SW480 (cell line): ENCODE results near the gene ZNF350.
"Not testable (repeated sequence)": the region's sequence is repeated elsewhere in the genome, so short reads cannot be mapped to it uniquely, and the experiment has no call there.

Source experiments
- DNase-seq: peaks from one replicate; pipeline ENCODE4 v3.0.0-alpha.2; 2016; ENCODE audit warnings: low spot score

ZNF350 gene

DNA sequence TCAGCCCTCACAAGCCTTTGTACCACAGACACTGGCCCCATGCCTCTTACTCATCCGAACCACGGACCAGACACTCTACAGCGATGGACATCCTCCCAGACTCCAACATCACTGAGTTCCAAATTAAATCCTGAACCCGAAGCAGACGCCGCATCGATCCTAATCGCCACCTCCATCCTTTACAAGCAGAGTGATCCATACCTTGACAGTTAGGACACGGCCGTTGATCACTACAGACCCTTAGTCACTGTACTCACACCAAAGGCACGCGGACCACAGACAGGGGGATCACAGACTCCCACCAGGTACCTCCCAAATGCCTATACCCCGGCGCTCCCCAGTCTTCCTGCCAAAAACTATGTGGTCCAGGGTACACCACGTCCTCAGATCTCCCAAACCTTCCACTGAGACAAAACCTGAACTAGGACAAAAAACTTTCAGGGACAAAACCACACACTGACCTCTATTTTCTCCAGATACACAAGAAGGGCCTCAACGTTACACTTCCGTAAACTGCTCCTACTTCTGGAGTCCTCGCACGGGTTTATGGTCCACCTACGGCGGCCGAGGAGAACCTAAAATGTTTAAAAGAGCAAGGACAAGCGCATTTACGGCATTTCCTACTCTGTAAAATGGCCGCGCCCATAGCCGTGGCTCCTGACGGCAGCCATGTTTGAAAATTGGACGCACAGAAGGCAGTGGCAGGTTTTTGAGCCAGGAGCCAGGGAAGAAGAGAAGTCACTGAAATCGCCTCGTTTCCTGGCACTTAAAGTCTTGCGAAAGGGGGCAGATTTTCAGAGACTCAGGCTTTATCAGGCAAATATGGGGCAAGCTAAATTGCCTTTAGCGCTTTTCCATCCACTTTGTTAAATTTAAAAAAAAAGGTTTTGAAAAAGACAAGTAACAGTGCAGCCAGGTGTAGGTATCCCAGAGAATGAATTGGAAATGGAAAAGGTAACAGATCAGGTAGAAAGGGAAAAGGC lies at the start of gene ZNF350:
Gene ZNF350 (minus strand): TSS at position 532 of the 983 bp plus-strand sequence. CDS start 12,480 bp downstream, outside the sequence.
- peak; percentile 89 for DNase-seq

GRCh38 chr19:52034051-52034728 lies 47.5 kb upstream of the ZNF350 start:
- no peak for DNase-seq

GRCh38 chr19:52028780-52029123 lies 42.1 kb upstream of the ZNF350 start:
- no peak for DNase-seq

DNA sequence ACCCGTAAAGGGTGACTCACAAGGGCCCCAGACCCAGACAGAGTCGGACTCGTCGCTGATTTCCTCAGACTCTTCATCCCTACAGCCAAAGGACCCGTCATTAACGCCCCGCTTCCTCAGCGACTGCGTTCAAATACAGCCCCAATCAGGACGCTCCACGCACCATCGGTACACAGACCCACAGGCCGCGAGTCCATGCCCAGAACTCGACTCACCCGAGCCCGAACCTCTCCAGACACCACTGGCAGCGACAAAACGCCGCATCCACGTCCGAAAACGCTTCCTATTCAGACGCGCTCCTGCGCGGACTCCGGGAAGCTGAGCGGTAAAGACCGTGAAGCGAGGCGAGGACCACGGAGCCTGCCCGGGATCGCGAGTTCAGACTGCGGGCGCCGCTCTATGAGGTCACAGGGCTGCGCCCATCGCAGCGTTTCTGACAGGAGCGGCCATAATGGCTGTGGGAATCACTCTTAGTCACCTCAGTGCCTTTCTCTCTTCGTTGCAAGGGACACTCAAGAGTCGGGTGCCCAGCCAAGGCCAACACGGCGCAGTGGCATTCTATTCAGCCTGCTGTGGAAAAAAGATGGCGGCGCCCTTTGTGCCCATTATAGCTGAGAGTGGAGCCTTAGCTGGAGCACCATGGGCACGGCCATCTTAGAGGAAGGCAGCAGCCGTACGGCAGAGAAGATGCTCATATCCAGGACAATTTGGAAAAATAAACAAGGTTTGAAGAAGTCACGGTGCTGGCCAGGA lies 41.6 kb upstream of the ZNF350 start, which contains the start of gene ZNF614:
Gene ZNF614 (minus strand): TSS at position 353 of the 753 bp plus-strand sequence. CDS start 2,634 bp downstream, outside the sequence.
- peak; percentile 92 for DNase-seq

GRCh38 chr19:52026255-52026990 lies 39.8 kb upstream of the ZNF350 start:
- DNase-seq = not testable (repeated sequence)

DNA sequence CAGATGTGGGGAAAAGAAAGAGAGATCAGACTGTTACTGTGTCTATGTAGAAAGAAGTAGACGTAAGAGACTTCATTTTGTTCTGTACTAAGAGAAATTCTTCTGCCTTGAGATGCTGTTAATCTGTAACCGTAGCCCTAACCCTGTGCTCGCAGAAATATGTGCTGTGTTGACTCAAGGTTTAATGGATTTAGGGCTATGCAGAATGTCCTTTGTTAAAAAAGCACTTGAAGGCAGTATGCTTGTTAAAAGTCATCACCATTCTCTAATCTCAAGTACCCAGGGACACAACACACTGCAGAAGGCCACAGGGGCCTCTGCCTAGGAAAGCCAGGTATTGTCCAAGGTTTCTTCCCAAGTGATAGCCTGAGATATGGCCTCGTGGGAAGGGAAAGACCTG lies 37.8 kb upstream of the ZNF350 start:
- DNase-seq = not testable (repeated sequence)

DNA sequence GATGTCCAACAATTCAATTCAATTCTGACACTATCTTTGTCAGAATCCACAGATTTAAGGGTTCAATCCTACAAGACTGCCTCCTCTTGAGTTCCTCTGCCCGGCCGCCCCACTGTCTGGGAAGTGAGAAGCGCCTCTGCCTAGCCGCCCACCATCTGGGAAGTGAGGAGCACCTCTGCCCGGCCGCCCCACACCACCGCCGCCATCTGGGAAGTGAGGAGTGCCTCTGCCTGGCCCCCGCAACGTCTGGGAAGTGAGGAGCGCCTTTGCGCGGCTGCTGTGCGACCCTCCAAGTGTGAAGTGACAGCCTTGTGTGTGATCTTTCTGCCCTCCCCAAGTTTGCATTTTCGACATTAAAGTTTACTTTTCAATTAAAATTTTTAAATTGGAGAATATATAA lies 35.6 kb upstream of the ZNF350 start:
- no peak for DNase-seq

DNA sequence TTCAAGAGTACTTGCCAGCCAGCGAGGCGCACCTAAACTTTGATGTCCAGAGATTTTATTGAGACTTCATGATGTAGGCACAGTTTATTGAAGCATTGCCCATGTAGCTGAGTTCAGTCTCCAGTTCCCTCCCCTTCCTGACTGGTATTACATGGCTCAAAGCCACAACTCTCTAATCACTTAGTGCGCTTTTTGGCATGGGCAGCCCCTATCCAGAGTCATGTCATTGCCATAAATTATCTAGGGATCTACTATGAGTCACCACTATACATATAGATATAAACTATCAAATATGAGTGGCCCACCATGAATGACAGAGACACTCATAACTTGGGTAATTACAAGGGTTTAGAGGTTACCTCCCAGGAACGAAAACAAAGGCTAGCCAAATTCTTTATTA lies 33.9 kb upstream of the ZNF350 start:
- no peak for DNase-seq

DNA sequence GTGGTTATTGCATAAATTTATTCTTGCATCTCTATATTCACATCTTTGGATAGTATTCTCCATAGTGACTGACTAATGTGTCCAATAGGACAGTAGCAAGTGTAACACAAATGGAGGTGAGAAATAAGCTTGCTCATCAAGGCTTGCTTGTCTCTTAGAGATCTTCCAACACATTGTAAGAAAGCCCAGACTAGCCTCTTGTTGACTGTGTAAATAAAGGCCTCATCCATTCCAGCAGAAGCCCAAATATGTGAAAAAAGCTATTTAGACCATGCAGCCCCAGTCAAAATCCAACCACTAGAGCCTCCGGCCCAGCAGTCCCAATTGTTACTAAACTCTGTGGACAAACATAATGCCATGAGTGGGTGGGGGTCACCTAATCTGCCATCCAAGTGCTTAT lies 24.0 kb upstream of the ZNF350 start:
- DNase-seq = no peak

GRCh38 chr19:52007806-52008557 lies 21.3 kb upstream of the ZNF350 start, which contains the start of gene ZNF615:
ZNF615 (minus strand) TSS chr19:52008211; CDS start chr19:52003711, 4,500 bp downstream.
- DNase-seq = peak; percentile 81

DNA sequence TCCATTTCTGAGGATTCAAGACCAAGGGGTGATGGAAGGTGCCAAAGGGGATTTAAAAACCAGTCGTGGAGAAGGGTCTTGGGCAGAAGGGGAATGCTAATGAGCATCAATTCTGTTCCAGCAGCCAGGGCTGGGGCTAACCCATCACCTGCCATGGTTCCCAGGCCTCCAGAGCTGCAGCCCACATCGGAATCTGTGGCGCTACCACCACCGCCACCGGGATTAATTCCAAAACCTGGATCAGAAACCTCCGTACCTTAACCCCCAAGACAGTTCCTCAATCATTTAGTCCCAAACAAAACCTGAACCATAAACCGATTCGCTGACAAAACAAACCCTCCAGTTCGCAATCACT lies 20.8 kb upstream of the ZNF350 start:
- no peak for DNase-seq

- no peak for DNase-seq
Observed at GRCh38 chr19:51994048-51994644, 7.5 kb upstream of the ZNF350 start.

GRCh38 chr19:51993422-51993821 lies 6.8 kb upstream of the ZNF350 start:
- no peak for DNase-seq

DNA sequence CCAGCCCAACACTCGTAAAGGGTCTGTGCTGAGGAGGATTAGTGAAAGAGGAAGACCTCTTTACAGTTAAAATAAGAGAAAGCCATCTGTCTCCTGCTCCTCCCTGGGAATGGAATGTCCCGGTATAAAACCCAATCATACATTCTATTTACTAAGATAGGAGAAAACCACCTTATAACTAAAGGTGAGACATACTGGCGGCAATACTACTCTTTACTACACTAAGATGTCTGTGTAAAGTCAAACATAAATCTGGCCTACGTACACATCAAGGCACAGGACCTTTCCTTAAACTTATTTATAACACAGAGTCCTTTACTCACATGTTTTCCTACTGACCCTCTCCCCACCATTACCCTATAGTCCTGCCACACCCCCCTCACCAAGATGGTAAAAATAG lies 3.3 kb downstream of the ZNF350 start:
- DNase-seq = no peak

DNA sequence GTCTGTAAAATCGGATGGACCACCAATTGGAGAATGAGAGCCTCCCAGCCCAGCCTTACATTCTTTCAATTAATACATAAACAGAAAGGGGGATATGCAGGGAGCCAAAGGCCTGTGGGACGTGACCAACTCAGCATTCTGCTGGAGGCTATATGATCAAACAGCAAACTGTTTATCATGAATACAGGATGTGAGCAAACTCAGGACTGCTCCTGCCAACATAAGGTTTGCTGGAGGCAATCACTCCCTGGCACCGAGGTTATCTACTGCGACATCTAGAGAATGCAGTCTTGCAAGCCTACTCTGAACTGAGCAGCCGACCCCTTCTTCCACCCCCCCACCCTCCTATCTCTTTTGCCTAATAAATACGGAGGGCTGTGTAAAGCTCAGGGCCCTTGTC lies 5.7 kb downstream of the ZNF350 start:
- not testable (repeated sequence) for DNase-seq

GRCh38 chr19:51980116-51980736 lies 6.4 kb downstream of the ZNF350 start:
- DNase-seq = no peak

GRCh38 chr19:51978882-51979281 lies 7.8 kb downstream of the ZNF350 start:
- no peak for DNase-seq

GRCh38 chr19:51977346-51977745 lies 9.3 kb downstream of the ZNF350 start:
- DNase-seq = no peak

- no peak for DNase-seq
Observed at GRCh38 chr19:51976852-51977251, 9.8 kb downstream of the ZNF350 start.

- not testable (repeated sequence) for DNase-seq
Observed at GRCh38 chr19:51975787-51976186, 10.9 kb downstream of the ZNF350 start.
